GM23248 (cell line): Measurements from ENCODE around the gene CCDC146. TPM values are rescaled to one million over a fixed set of nuclear protein-coding genes. Genes with fewer than 3 reads are reported as not detected.
"Not testable (repeated sequence)": the region's sequence is repeated elsewhere in the genome, so short reads cannot be mapped to it uniquely, and the experiment has no call there.

Experiments
- DNase-seq: peaks from one replicate; pipeline ENCODE4 v3.0.0-alpha.2; 2015
- H2AFZ ChIP-seq: fragments of 200-600 bp; sonication (generic); 2 replicates; pipeline ENCODE4 v1.6.1; 2016; ENCODE audit warnings: antibody characterized with exemption
- H3F3A ChIP-seq: fragments of 200-600 bp; sonication (generic); 2 replicates; pipeline ENCODE4 v1.6.1; 2016; ENCODE audit warnings: mild to moderate bottlenecking, antibody characterized with exemption, mixed run types; ENCODE audit not compliant: insufficient read depth
- H3K27ac ChIP-seq: fragments of 200-600 bp; sonication (generic); 2 replicates; pipeline ENCODE4 v1.5.1; 2016; ENCODE audit warnings: mild to moderate bottlenecking
- H3K27me3 ChIP-seq: fragments of 200-600 bp; sonication (generic); replicated peaks from 2 replicates; pipeline ENCODE4 v1.6.1; 2016; ENCODE audit warnings: mild to moderate bottlenecking; ENCODE audit not compliant: insufficient read depth
- H3K36me3 ChIP-seq: fragments of 200-600 bp; sonication (generic); 2 replicates; pipeline ENCODE4 v1.6.1; 2016; ENCODE audit warnings: low read depth, mild to moderate bottlenecking
- H3K4me1 ChIP-seq: fragments of 200-600 bp; sonication (generic); 2 replicates; pipeline ENCODE4 v1.6.1; 2016; ENCODE audit warnings: mild to moderate bottlenecking; ENCODE audit not compliant: insufficient read depth
- H3K4me2 ChIP-seq: fragments of 200-600 bp; sonication (generic); one replicate; pipeline ENCODE4 v1.6.1; 2016; ENCODE audit warnings: mild to moderate bottlenecking; ENCODE audit not compliant: unreplicated experiment
- H3K4me3 ChIP-seq: fragments of 200-600 bp; sonication (generic); 2 replicates; pipeline ENCODE4 v1.5.1; 2016; ENCODE audit warnings: mild to moderate bottlenecking
- H3K79me2 ChIP-seq: fragments of 200-600 bp; sonication (generic); 2 replicates; pipeline ENCODE4 v1.6.1; 2016; ENCODE audit warnings: mild to moderate bottlenecking; ENCODE audit not compliant: insufficient read depth
- H3K9ac ChIP-seq: fragments of 200-600 bp; sonication (generic); 2 replicates; pipeline ENCODE4 v1.6.1; 2016; ENCODE audit warnings: mild to moderate bottlenecking
- H3K9me2 ChIP-seq: fragments of 200-600 bp; sonication (generic); 2 replicates; pipeline ENCODE4 v1.6.1; 2016; ENCODE audit warnings: mixed run types, mild to moderate bottlenecking, moderate library complexity; ENCODE audit not compliant: insufficient read depth
- H3K9me3 ChIP-seq: fragments of 200-600 bp; sonication (generic); one replicate; pipeline ENCODE4 v1.6.1; 2017; ENCODE audit warnings: low read depth
- H4K20me1 ChIP-seq: fragments of 200-600 bp; sonication (generic); 2 replicates; pipeline ENCODE4 v1.6.0; 2016; ENCODE audit not compliant: insufficient read depth
- EZH2 ChIP-seq: fragments of 200-600 bp; sonication (generic); IDR thresholded peaks from 2 replicates; pipeline ENCODE4 v1.6.1; 2018; ENCODE audit warnings: antibody characterized with exemption, mild to moderate bottlenecking; ENCODE audit not compliant: insufficient read depth, poor library complexity, severe bottlenecking
- EZH2phosphoT487 ChIP-seq: fragments of 200-600 bp; sonication (generic); IDR thresholded peaks from 2 replicates; pipeline ENCODE4 v1.6.1; 2018; ENCODE audit warnings: antibody characterized with exemption, moderate library complexity, mild to moderate bottlenecking, low read depth; ENCODE audit not compliant: insufficient read depth
- WGBS, 2 experiments: methylation state at CpG; one replicate each; pipeline ENCODE4 v1.1.6; 2015 to 2017; ENCODE audit warnings: low lambda C conversion rate in 2 of 2, low coverage in 1 of 2; ENCODE audit errors: missing lambda C conversion rate in 2 of 2; 5-methylcytosine and 5-hydroxymethylcytosine counted together
- in situ Hi-C: fragments of 300-500 bp; cut with MboI; formaldehyde crosslinking; loops from 2 replicates; pipeline ENCODE4 v1.15.0; 2020
- polyA plus RNA-seq: library from polyadenylated mRNA; unstranded; fragments of >200 nt; fragmentation: Nextera tagmentation; extraction: Ambion mirVana; gene quantifications from 2 replicates; pipeline ENCODE4 v1.2.1, GENCODE V29; 2016
- total RNA-seq: library from RNA; depleted of rRNA; stranded (reverse); fragments of >200 nt; shearing (Covaris generic); gene quantifications from 2 replicates; pipeline ENCODE4 v1.2.3, GENCODE V29; 2014

CCDC146 gene
- total and polyA plus RNA-seq, 2 experiments from 2014 or later, result 0.32 to 0.78 TPM

GRCh38 chr7:77175274-77175800 is 52.9 kb downstream of the CCDC146 start:
- H3K9me3 ChIP-seq, H3K4me2 ChIP-seq, H2AFZ ChIP-seq, H3K9me2 ChIP-seq, in situ Hi-C loops, H3K9ac ChIP-seq, H3K27ac ChIP-seq, H3K4me1 ChIP-seq, H3K36me3 ChIP-seq, H3K4me3 ChIP-seq, DNase-seq, H3K79me2 ChIP-seq, H3K27me3 ChIP-seq, H4K20me1 ChIP-seq, H3F3A ChIP-seq: not testable (repeated sequence)
- WGBS, 2 experiments, result 12 to 13% methylated on average over 1 to 2 of the region's 3 CpGs

- H4K20me1 ChIP-seq, H3K27me3 ChIP-seq, H3K9me2 ChIP-seq, H3K4me1 ChIP-seq, H3F3A ChIP-seq, H3K4me3 ChIP-seq, H3K9ac ChIP-seq, H3K27ac ChIP-seq, in situ Hi-C loops, H3K9me3 ChIP-seq, H2AFZ ChIP-seq, H3K4me2 ChIP-seq, H3K36me3 ChIP-seq, H3K79me2 ChIP-seq, DNase-seq: not testable (repeated sequence)
- 85 to 87% methylated on average over 9 of the region's 9 CpGs for WGBS, 2 experiments
These were observed 55.0 kb downstream of the CCDC146 start for GRCh38 chr7:77177321-77177904.

GRCh38 chr7:77178024-77178423 is 55.6 kb downstream of the CCDC146 start:
- H3K4me3 ChIP-seq, H2AFZ ChIP-seq, H3K9ac ChIP-seq, in situ Hi-C loops, H3K36me3 ChIP-seq, H3K9me2 ChIP-seq, H3K27ac ChIP-seq, DNase-seq, H4K20me1 ChIP-seq, H3K4me2 ChIP-seq, H3K4me1 ChIP-seq, H3K9me3 ChIP-seq, H3K27me3 ChIP-seq, H3K79me2 ChIP-seq, H3F3A ChIP-seq: not testable (repeated sequence)

GRCh38 chr7:77181015-77181595 is 58.7 kb downstream of the CCDC146 start:
- Histone ChIP-seq H3K4me1 (peaks cover 21% of the 10 kb centered on the region), H3K27me3 (no peaks in the 10 kb centered on the region), H3K4me2 (no peak overlapping the region), H3K9me3 (no peaks in the 10 kb centered on the region), H2AFZ (no peak overlapping the region), H4K20me1 (no peaks in the 10 kb centered on the region), H3K9ac (no peak overlapping the region), H3K4me3 (no peak overlapping the region), H3K79me2 (no peaks in the 10 kb centered on the region), H3K27ac (no peak overlapping the region), H3K9me2 (no peaks in the 10 kb centered on the region), H3F3A (no peaks in the 10 kb centered on the region), H3K36me3 (no peaks in the 10 kb centered on the region)
- WGBS, 2 experiments, result 94 to 100% methylated on average over 4 of the region's 4 CpGs
- TF ChIP-seq EZH2phosphoT487 (no peak), EZH2 (no peak)
- DNase-seq, result no peak
- in situ Hi-C loops, result no loop called here

- Histone ChIP-seq H3K4me1 (peaks cover 21% of the 10 kb centered on the region), H3K79me2 (no peaks in the 10 kb centered on the region), H4K20me1 (no peaks in the 10 kb centered on the region), H2AFZ (no peak overlapping the region), H3K4me3 (no peak overlapping the region), H3F3A (no peaks in the 10 kb centered on the region), H3K4me2 (no peak overlapping the region), H3K9ac (no peak overlapping the region), H3K9me2 (no peaks in the 10 kb centered on the region), H3K36me3 (no peaks in the 10 kb centered on the region), H3K27ac (no peak overlapping the region), H3K27me3 (no peaks in the 10 kb centered on the region), H3K9me3 (no peaks in the 10 kb centered on the region)
- TF ChIP-seq EZH2phosphoT487 (no peak), EZH2 (no peak)
- no peak for DNase-seq
- WGBS, 2 experiments, result 85 to 89% methylated on average over 3 of the region's 3 CpGs
- in situ Hi-C loops, result no loop called here
These were observed 59.3 kb downstream of the CCDC146 start for GRCh38 chr7:77181734-77182133.
